Measurements from ENCODE around the gene ADCY3.

Gene ADCY3

GRCh38 chr2:24899361-24899910 lies 20.6 kb downstream of the ADCY3 start:
- no peak overlapping the region for H3K4me3 ChIP-seq (replicated peaks in 1 of 2; ENCODE audit: low read depth in 2 of 2, low read length in 2 of 2)
- no peak for TF ChIP-seq CTCF (IDR thresholded peaks at IDR 0.05; ENCODE audit: low read depth, low read length)
- DNase-seq (ENCODE audit: low read depth in 2 of 2) = no peak

- no peak for DNase-seq (ENCODE audit: low read depth in 2 of 2)
- TF ChIP-seq CTCF (IDR thresholded peaks at IDR 0.05; ENCODE audit: low read depth, low read length) = no peak
- no peak overlapping the region for H3K4me3 ChIP-seq (replicated peaks in 1 of 2; ENCODE audit: low read depth in 2 of 2, low read length in 2 of 2)
These were observed 21.6 kb downstream of the ADCY3 start for GRCh38 chr2:24898122-24899109.

GRCh38 chr2:24894750-24895149 lies 25.3 kb downstream of the ADCY3 start:
- DNase-seq (ENCODE audit: low read depth in 2 of 2) = no peak
- no peak for TF ChIP-seq CTCF (IDR thresholded peaks at IDR 0.05; ENCODE audit: low read depth, low read length)

GRCh38 chr2:24893934-24894333 lies 26.1 kb downstream of the ADCY3 start:
- peak in 1 of 2 donors; percentile 49 for DNase-seq (ENCODE audit: low read depth in 2 of 2)
- H3K4me3 ChIP-seq (replicated peaks in 1 of 2; ENCODE audit: low read depth in 2 of 2, low read length in 2 of 2) = no peak overlapping the region

More at GRCh38 chr2:24894750-24895149, 25.3 kb downstream of the ADCY3 start:
- H3K4me3 ChIP-seq (replicated peaks in 1 of 2; ENCODE audit: low read depth in 2 of 2, low read length in 2 of 2) = no peak overlapping the region

GRCh38 chr2:24892928-24893327 lies 27.1 kb downstream of the ADCY3 start:
- no peak overlapping the region for H3K4me3 ChIP-seq (replicated peaks in 1 of 2; ENCODE audit: low read depth in 2 of 2, low read length in 2 of 2)
- no peak for TF ChIP-seq CTCF (IDR thresholded peaks at IDR 0.05; ENCODE audit: low read depth, low read length)
- DNase-seq (ENCODE audit: low read depth in 2 of 2) = peak; percentile 63 to 78

More at GRCh38 chr2:24893934-24894333, 26.1 kb downstream of the ADCY3 start:
- TF ChIP-seq CTCF (IDR thresholded peaks at IDR 0.05; ENCODE audit: low read depth, low read length) = no peak

GRCh38 chr2:24891201-24891600 lies 28.8 kb downstream of the ADCY3 start:
- no peak overlapping the region for H3K4me3 ChIP-seq (replicated peaks in 1 of 2; ENCODE audit: low read depth in 2 of 2, low read length in 2 of 2)
- DNase-seq (ENCODE audit: low read depth in 2 of 2) = no peak
- no peak for TF ChIP-seq CTCF (IDR thresholded peaks at IDR 0.05; ENCODE audit: low read depth, low read length)

Measured in cardiac fibroblast (primary cell).